Fibroblast of pulmonary artery (primary cell): ENCODE measurements around the gene ATRN.

Experiments used
- DNase-seq: peaks from one replicate; pipeline ENCODE4 v3.0.0-alpha.2; 2010; ENCODE audit warnings: low read depth
- H3K4me3 ChIP-seq: replicated peaks from 2 replicates; pipeline ENCODE4 v1.5.1; 2011; ENCODE audit warnings: low read depth, mild to moderate bottlenecking, control low read depth, low read length, moderate library complexity
- CTCF ChIP-seq: IDR thresholded peaks from 2 replicates; pipeline ENCODE4 v1.5.1; 2011; ENCODE audit warnings: mild to moderate bottlenecking, control low read depth, low read length, inconsistent platforms; ENCODE audit errors: missing control alignments

The ATRN gene

GRCh38 chr20:3691306-3691705, 220.5 kb downstream of the ATRN start:
- no peak overlapping the region for H3K4me3 ChIP-seq
- no peak for TF ChIP-seq CTCF
- DNase-seq, result no peak

- DNase-seq, result no peak
- TF ChIP-seq CTCF, result no peak
- no peak overlapping the region for H3K4me3 ChIP-seq
Observed at GRCh38 chr20:3691897-3692296, 221.1 kb downstream of the ATRN start.

- H3K4me3 ChIP-seq, result no peak overlapping the region
- DNase-seq, result no peak
- no peak for TF ChIP-seq CTCF
Observed at GRCh38 chr20:3692706-3693294, 222.0 kb downstream of the ATRN start.

GRCh38 chr20:3693376-3693775, 222.6 kb downstream of the ATRN start:
- H3K4me3 ChIP-seq, result no peak overlapping the region
- no peak for DNase-seq
- no peak for TF ChIP-seq CTCF

- no peak for TF ChIP-seq CTCF
- no peak for DNase-seq
- no peak overlapping the region for H3K4me3 ChIP-seq
Observed at GRCh38 chr20:3694864-3695263, 224.0 kb downstream of the ATRN start.

GRCh38 chr20:3696200-3696599, 225.4 kb downstream of the ATRN start:
- TF ChIP-seq CTCF, result peak; percentile 53
- DNase-seq, result no peak
- no peak overlapping the region for H3K4me3 ChIP-seq
